Measurements from ENCODE around the gene SYK. TPM values are rescaled to one million over a fixed set of nuclear protein-coding genes. Genes with fewer than 3 reads are reported as not detected.

Gene SYK
- total RNA-seq, 1 donor from 2014 or later = 10.7 TPM

GRCh38 chr9:90858457-90858901 is 56.9 kb downstream of the SYK start:
- H3K4me3 Mint-ChIP-seq (ENCODE audit: unreplicated experiment) = no peak overlapping the region
- no peak for DNase-seq
- no peak for TF ChIP-seq CTCF (IDR thresholded peaks at IDR 0.05; ENCODE audit: partially characterized antibody, unreplicated experiment)
- H3K27me3 Mint-ChIP-seq (ENCODE audit: unreplicated experiment) = no peaks in the 10 kb centered on the region
- peaks cover 11% of the 10 kb centered on the region for H3K9me3 Mint-ChIP-seq (ENCODE audit: unreplicated experiment)
- H3K27ac Mint-ChIP-seq (ENCODE audit: unreplicated experiment) = no peak overlapping the region
- peaks cover 38% of the 10 kb centered on the region for H3K4me1 Mint-ChIP-seq (ENCODE audit: low read depth, unreplicated experiment)
- no peaks in the 10 kb centered on the region for H3K36me3 Mint-ChIP-seq (ENCODE audit: unreplicated experiment)

- H3K36me3 Mint-ChIP-seq (ENCODE audit: unreplicated experiment) = no peaks in the 10 kb centered on the region
- H3K4me3 Mint-ChIP-seq (ENCODE audit: unreplicated experiment) = no peak overlapping the region
- H3K27ac Mint-ChIP-seq (ENCODE audit: unreplicated experiment) = no peak overlapping the region
- H3K4me1 Mint-ChIP-seq (ENCODE audit: low read depth, unreplicated experiment) = peaks cover 23% of the 10 kb centered on the region
- H3K27me3 Mint-ChIP-seq (ENCODE audit: unreplicated experiment) = no peaks in the 10 kb centered on the region
- no peak for DNase-seq
- peaks cover 9% of the 10 kb centered on the region for H3K9me3 Mint-ChIP-seq (ENCODE audit: unreplicated experiment)
- no peak for TF ChIP-seq CTCF (IDR thresholded peaks at IDR 0.05; ENCODE audit: partially characterized antibody, unreplicated experiment)
Measured at GRCh38 chr9:90860382-90860781, 58.8 kb downstream of the SYK start.

GRCh38 chr9:90860826-90861225 is 59.2 kb downstream of the SYK start:
- H3K4me1 Mint-ChIP-seq (ENCODE audit: low read depth, unreplicated experiment) = peaks cover 19% of the 10 kb centered on the region
- no peak overlapping the region for H3K27ac Mint-ChIP-seq (ENCODE audit: unreplicated experiment)
- no peak for TF ChIP-seq CTCF (IDR thresholded peaks at IDR 0.05; ENCODE audit: partially characterized antibody, unreplicated experiment)
- peaks cover 5% of the 10 kb centered on the region for H3K9me3 Mint-ChIP-seq (ENCODE audit: unreplicated experiment)
- no peak overlapping the region for H3K4me3 Mint-ChIP-seq (ENCODE audit: unreplicated experiment)
- H3K36me3 Mint-ChIP-seq (ENCODE audit: unreplicated experiment) = no peaks in the 10 kb centered on the region
- DNase-seq = no peak
- no peaks in the 10 kb centered on the region for H3K27me3 Mint-ChIP-seq (ENCODE audit: unreplicated experiment)

- Mint-ChIP-seq H3K36me3 (ENCODE audit: unreplicated experiment) (no peaks in the 10 kb centered on the region), H3K27ac (ENCODE audit: unreplicated experiment) (no peak overlapping the region), H3K9me3 (ENCODE audit: unreplicated experiment) (no peaks in the 10 kb centered on the region), H3K27me3 (ENCODE audit: unreplicated experiment) (no peaks in the 10 kb centered on the region), H3K4me1 (ENCODE audit: low read depth, unreplicated experiment) (peaks cover 15% of the 10 kb centered on the region), H3K4me3 (ENCODE audit: unreplicated experiment) (no peak overlapping the region)
- no peak for TF ChIP-seq CTCF (IDR thresholded peaks at IDR 0.05; ENCODE audit: partially characterized antibody, unreplicated experiment)
- no peak for DNase-seq
Measured at GRCh38 chr9:90861380-90861779, 59.8 kb downstream of the SYK start.

- peaks cover 11% of the 10 kb centered on the region for H3K4me1 Mint-ChIP-seq (ENCODE audit: low read depth, unreplicated experiment)
- H3K27ac Mint-ChIP-seq (ENCODE audit: unreplicated experiment) = no peak overlapping the region
- no peaks in the 10 kb centered on the region for H3K36me3 Mint-ChIP-seq (ENCODE audit: unreplicated experiment)
- no peaks in the 10 kb centered on the region for H3K9me3 Mint-ChIP-seq (ENCODE audit: unreplicated experiment)
- DNase-seq = no peak
- no peaks in the 10 kb centered on the region for H3K27me3 Mint-ChIP-seq (ENCODE audit: unreplicated experiment)
- H3K4me3 Mint-ChIP-seq (ENCODE audit: unreplicated experiment) = no peak overlapping the region
- no peak for TF ChIP-seq CTCF (IDR thresholded peaks at IDR 0.05; ENCODE audit: partially characterized antibody, unreplicated experiment)
Measured at GRCh38 chr9:90861826-90862740, 60.5 kb downstream of the SYK start.

Measured in glutamatergic neuron (in vitro differentiated cells).